NCI-H1105 treated with DMSO at 0.1 percent for 48 hours (cell line): ENCODE data around the gene CLPX.
A peak's percentile ranks its signal among the peaks of the same experiment; 100 is the strongest.
"Not testable (repeated sequence)": the region's sequence is repeated elsewhere in the genome, so short reads cannot be mapped to it uniquely, and the experiment has no call there.

Source experiments
- DNase-seq: peaks from one replicate; lab custom pipeline; 2025; lab: John Stamatoyannopoulos, UW

Gene CLPX

DNA sequence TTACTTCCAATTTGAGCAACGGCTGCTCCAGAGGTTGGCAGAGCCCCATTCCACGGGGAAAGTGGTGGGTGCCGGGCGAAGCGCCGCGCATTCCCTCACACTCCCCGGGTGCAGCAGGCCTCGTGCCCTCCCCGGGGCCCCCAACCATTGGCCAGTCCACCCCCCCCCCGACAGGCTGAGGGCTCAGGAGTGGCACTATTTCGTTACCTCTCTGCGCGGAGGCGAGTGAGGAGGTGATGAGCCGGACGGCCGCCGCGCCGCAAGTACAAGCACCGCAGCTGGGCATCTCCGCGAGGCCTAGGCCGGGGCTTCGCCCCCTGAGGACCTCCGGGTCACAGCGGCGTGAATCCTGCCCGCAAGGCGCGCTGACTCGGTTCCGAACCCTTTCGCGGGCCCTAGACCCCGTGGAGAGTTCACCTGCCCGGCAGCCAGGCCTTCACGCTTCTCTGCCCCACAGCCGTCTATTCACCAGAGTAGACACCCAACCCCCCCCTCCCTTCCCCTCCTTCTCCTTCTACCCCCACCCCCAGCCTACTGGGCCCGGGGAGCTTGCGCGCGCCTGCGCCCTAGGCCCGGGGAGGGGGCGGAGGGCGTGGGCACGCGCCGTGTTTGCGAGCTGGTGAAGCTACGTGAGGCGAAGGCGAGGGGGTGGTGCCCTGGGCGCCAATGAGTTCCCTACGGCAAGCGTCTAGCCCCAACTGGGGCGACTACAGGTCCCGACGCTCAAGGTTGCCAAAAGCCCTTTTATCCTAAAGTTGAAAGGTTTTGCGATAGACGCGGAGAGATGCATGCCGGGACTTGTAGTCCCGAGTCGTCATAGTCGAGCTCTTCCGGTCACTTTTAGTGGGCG, at the start of gene CLPX:
CLPX (minus strand) TSS at position 475 of the 850 bp plus-strand sequence; CDS start at position 286, 189 bp downstream.
- DNase-seq = peak; percentile 96

DNA sequence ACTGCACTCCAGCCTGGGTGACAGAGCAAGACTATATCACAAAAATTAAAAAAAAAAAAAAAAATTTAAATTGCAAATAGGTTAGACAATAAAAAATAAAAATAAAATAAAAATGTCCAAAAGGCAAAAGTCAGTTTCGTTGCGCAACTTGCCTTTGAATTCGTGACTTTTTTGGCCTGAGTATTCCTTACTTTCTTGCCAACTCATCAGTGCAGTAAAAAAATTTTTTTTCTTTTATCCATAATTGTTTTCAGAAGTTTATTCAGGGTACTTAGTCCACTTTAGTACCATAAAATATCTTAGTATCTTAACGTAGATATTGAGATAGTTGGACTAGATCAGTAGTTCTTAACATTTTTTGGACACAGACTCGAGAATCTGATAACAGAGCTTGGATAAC, 48.6 kb upstream of the CLPX start:
- DNase-seq = no peak

DNA sequence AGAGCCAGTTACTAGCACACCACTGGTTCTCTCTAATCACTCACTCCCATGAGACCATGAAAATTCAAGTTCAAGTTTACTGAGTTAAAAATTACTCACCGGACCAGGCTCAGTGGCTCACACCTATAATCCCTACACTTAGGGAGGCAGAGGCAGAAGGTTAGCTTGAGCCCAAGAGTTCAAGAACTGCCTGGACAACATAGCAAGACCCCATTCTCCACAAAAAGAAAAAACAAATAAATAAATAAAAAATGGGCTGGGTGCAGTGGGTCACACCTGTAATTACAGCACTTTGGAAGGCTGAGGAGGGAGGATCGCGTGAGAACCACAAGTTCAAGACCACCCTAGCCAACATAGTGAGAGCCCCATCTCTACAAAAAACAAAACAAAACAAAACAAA, 47.4 kb upstream of the CLPX start:
- DNase-seq = no peak

DNA sequence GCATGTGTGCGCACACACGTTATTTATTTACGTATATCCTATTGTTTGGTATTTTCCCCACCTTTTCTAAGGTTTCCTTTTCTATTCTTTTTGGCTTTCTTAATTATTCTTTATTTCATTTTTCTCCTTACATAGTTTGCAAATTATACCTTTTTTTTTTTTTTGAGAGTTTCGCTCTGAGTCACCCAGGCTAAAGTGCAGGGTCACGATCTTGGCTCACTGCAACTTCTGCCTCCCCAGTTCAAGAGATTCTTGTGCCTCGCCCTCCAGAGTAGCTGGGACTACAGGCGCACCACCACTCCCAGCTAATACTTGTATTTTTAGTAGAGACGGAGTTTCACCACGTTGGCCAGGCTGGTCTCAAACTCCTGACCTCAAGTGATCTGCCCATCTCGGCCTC, 46.2 kb upstream of the CLPX start:
- no peak for DNase-seq

DNA sequence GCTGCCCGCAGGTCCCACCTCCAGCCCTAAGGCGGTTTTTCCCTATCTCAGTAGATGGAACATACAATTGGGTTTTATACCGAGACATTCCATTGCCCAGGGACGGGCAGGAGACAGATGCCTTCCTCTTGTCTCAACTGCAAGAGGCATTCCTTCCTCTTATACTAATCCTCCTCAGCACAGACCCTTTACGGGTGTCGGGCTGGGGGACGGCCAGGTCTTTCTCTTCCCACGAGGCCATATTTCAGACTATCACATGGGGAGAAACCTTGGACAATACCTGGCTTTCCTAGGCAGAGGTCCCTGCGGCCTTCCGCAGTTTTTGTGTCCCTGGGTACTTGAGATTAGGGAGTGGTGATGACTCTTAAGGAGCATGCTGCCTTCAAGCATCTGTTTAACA, 41.8 kb upstream of the CLPX start:
- not testable (repeated sequence) for DNase-seq

DNA sequence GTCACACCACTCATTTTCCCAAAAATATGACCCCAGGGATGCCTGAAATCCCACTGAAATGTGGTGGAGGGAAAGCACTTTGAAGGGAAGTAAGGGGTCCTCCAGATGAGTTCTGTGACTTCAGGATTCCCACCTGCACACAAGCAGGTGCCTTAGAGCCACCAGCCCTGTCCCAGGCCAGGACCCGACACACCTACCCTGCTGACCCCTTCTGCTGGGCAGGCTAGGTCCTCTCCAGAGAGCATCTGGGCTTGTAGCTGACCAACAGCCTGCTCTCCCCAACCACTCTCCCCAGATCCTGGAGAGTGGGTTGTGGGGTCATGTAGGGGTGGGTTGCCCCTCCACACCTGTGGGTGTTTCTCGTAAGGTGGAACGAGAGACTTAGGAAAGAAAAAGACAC, 41.1 kb upstream of the CLPX start:
- no peak for DNase-seq

DNA sequence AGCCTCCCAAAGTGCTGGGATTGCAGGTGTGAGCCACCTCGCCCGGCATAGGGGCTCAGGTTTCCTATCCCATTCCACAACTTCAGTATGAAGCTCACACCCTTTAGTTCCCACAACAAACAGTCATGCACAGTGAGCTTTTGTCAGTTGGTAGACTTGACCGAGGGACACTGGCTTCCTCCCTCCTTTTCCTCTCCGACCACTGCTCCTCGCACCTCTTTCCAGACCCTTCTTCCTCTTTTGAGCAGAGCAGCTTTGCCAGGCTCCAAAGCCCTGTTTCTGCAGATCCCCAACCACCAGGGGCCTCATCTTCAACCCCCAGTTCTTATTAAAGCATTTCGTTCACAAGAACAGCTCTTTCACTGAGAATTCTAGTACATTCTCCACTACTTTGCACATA, 38.9 kb upstream of the CLPX start:
- DNase-seq = no peak

DNA sequence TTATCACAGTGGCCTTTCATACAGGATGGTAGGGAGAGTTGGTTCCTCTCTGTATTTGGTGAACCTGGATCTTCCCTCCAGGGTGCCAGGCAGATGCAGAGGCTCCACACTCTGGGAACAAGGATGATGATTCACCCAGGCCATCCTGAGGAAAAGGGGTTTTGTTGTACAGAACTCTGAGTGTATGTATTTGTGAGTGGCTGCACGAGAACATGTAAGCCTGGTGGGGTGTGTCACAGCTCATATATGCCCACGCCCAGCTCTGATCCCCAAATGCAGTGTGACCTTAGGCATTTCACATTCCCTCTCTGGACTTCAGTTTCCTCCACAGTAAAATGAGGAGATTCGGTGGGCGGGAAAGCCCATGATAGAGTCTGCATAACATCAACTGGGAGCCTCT, 37.7 kb upstream of the CLPX start:
- no peak for DNase-seq

DNA sequence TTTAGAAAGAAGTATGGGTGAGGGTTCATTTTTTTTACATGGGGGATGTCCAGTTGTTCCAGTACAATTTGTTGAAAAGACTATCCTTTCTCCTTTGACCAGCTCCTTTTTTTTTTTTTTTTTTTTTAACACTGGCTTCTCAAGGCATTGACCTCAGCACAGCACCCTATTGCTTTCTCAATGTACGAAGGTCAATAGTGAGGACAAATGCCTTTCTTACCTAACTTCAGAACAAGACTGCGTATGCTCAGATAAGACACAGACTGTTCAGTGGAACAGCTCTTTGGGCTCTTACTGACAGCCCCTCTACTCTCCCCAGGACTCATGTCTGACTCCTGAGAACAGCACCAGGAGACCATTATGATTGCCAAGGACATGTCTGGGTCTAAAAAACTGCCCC, 36.6 kb upstream of the CLPX start:
- no peak for DNase-seq

DNA sequence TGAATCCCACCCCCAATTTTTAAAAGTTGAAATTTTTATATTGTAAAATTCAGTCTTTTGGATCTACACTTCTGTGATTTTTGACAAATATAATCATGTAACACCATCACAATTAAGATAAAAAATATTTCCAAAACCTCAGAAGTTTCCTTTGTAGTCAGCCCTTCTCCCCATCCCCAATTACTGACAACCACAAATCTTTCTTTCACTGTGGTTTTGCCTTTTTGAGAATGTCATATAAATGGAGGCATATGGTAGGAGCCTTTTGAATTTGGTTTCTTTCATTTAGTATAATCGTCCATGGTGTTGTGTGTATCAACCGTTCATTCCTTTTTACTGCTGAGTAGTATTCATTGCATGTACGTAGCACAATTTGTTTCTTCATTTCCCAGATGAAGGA, 34.0 kb upstream of the CLPX start:
- DNase-seq = no peak

DNA sequence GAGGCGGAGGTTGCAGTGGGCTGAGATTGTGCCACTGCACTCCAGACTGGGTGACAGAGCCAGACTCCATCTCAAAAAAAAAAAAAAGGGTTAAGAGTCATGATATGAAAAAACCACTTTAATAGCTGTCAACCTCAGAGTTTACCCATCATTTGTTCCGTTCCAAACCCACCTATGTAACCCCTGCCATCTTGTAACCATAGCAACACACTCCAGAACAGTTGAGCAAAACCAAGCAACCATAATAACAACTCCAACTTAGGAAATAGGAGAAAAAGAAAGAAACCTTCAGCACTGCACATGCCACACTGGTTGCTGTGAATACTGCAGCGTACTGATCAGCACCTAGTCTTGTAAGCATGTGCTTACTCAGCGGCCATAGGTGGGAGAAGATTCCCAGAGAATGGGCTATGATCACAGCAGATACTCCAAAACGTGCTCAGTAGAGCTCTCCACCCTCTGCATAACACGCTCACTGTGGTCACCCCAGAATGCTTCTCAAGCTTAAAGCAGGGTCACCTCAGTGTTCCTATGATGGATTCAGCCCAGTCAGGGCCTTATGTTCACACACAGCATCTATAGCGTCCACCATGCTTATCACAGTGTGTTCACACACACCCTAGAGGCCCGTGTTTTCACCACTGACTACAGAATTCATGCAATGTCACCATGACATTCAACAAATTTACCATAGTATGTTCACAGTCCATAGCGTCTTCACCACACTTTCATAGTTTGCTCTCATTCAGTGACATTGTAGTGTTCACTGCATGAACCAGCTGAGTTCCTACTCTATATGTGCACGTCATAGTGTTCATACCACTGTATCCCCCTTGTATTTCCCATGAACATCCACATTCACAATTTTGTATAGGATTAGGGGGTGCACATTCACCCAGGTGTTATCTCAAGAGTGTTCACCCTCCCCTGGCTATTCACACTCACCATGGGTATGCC, 32.7 kb upstream of the CLPX start:
- no peak for DNase-seq

DNA sequence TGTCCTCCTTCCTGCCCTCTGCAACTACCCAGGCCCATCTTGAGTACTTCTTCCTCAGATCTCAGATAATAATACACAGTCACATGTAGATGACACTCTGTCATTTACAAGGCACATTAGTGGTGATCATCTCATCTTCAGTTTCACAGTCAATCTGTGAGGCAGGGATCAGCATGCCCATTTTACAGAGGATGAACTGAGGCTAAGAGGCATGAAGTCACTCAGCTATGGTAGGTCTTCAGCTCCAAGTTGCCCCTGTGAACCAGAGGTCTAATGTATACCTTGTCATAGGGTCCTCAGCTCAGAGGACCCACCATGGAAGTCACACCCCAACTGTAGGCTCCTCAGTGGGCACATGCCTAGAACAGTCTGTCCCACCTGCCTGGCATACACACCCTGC, 30.4 kb upstream of the CLPX start:
- DNase-seq = no peak

DNA sequence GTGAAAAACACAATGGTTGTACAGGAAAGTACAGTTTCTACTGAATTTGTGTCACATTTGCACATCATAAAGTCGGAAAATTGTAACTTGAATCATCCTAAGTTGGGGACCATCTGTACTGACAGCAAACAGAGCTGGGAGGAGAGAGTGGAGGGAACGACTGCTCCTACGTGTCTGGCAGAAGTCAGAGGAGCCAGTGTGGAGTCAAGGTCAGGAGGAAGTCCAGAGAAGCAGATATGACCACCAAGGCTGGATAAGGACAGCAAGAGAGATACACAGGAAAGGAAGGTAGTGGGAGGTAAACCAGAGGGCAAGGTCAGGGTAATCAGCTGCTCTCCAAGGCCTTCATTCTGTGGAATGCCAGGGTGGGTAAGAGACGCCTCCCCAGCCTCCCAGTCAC, 28.9 kb upstream of the CLPX start:
- no peak for DNase-seq

DNA sequence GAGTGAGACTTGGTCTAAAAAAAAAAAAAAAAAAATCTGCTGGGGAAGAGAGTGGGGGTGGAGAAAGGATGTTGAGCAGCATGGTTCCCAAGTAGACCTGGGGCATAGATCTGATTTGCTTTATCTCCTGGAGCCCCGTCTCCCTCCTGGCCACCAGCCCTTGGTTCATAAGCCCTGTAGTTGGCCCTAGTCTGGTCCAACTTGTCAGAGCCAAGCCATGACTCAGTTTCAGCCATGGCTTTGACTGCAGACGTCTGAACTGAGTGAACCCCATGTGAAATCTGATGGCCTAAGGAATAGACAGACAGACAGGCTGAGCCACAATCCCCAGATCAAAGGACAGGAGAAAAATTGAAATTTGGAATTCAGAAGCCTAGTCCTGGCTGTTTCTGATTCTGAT, 28.1 kb upstream of the CLPX start:
- no peak for DNase-seq

DNA sequence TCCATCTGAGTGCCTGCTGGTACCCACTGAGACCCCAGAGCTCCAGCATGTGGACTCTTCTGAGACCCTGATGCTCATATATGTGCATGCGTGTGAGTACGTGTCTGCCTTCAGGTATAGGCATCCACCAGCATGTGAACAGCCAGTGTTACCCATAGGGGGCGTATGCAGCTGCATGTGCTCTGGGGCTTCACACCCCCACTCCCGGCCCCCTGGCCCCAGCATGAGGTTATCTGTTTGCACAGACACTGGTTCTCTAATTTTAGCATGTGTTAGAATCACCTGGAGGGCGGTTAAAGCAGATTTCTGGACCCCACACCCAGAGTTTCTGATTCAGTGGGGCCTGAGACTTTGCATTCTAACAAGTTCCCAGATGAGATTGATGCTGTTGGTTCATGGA, 27.0 kb upstream of the CLPX start:
- DNase-seq = no peak

DNA sequence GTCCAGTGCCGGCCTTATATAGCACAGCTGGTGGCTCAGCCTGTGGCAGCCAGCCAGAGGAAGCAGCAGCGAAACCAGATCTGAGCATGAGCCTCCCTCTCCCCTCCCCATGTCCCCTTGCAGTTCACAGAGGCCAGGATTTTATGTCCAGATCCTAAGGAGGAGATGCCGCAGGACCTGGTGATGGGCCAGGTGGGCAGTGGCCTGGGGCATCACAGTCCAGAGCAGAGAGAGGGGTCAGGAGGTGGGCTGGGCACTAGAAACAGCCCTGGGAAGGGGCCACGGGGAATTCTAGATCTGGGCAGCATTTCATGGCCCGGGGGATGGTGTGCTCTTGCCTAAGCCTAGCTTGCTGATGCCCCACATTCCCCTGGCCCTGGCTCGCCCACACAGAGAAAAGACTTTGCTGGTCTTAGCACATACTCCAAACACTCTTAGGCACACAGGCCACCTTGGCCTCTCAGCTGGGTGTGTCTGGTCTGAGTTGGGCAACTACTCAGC, 26.4 kb upstream of the CLPX start:
- DNase-seq = no peak

DNA sequence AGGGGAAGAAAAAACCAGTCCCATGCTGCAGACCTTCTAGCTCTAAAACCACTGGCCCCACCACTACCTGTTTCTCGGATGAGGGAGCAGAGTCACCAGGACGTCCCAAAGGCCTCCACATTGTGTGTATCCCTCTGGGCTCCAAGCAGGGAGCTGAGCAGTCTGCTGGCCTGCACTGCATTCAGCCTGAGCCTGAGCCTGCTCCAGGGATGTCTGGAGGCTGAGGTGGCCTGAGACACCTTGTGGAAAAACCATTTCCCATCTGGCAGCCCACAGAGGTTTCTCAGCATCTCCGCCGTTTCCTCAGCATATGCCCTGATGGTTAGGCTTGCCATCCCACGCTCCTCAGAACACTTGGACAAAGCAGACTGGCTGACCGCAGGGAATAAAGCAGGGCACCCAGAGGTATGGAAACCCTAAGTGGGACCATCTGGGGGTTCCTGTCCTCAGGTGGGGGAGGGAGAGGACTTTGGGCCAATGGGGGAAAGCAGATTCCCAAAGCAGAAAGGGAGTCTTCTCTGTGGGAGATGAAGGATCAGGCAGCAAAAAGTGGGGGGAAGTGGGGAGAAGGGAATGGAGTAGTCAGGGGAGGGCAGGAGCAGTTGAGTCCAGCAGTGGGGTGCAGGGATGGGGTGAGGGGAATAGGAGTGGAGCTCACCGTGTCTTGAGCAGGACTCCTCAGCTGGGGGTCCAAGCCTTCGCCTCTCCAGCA, 25.8 kb upstream of the CLPX start, which contains the start of gene CILP:
CILP (minus strand) TSS at position 704 of the 712 bp plus-strand sequence. CDS start 1,718 bp downstream, outside the sequence.
- no peak for DNase-seq

DNA sequence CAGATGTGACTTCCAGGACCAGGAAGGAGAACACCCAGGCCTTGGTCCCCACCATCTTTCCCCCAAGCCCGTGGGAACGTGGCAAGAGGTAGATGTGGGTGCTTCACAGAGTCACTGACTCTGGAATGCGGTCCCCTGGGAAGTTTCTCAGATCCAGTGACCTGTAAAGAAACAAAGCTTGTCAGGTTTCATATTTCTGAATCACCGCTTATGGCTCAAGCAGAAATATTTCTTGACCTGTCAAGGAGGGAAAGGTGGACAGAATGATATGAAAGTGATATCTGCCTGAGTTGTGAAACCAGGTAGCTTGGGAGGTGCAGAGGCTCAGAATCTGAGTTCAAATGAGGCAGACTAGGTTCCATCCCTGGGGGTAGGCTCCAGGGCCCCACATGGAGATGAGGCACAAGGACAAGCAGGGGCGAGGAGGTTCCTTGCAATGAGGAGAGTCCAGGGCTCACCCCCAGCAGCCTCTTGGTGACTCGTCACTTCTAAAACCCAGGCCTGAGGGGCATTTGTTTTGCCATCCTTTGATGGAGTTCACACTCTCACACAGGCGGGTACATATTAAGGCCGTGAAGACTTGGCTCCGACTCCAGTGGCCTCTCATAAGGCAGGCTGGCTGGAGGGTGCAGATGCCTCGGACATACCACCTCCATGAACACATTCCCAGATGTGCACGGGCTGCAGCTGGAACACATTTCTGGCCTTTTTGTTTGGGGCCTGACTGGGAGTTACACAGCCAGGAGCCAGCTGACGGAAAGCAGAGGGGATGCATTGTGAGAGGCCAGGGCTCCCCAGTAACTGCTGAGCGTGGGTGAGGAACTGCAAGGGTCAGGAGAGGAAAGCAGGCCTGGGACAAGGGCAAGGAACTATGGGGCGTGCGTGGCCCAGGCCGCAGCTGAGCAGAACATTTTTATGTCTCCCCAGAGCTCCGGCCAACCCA, 24.8 kb upstream of the CLPX start:
- DNase-seq = no peak

DNA sequence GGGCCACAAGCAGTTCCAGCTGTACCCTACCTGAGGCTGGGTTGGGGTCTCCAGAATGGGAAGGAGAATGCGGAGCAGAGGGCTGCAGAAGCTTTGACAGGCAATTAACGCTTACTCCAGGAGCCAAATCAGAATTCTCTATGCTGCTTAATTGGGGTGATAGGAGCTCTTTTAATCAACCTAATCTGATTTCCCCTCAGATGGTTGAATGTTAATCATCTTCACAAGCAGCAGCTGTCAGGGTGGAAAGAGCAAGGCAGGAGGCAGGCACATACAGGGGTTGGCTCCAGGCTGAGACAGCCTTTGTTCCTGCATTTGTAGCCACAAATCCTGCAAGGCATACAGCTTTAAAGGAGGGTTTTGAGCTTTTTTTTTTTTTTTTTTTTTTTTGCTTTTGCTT, 23.5 kb upstream of the CLPX start:
- DNase-seq = no peak

DNA sequence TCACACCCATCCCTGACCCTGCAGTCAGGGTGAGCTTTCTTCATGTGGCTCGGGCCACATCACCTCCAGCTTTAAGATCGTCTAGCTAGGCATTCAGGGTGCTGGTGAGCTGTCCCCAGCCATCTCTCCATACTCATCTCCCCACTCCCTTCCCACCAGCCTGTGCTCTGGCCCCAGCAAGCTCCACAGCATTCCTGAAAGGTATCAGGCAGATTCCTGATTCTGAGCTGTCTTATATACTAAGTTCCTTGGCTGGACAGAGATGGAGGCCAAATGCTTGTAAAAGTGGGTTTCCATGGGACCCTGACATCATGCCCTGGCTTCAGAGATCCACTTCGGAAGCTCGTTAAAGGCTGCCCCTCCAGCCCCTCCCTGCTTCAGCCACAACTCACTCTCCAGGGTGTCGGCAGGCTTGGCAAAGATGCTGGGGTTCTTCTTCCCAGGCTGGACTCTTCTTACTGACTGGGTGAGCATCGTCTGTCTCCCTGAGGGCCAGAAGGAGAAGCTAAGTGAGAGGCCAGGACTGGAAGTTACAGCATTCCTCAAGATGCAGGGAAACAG, 22.2 kb upstream of the CLPX start:
- DNase-seq = no peak

DNA sequence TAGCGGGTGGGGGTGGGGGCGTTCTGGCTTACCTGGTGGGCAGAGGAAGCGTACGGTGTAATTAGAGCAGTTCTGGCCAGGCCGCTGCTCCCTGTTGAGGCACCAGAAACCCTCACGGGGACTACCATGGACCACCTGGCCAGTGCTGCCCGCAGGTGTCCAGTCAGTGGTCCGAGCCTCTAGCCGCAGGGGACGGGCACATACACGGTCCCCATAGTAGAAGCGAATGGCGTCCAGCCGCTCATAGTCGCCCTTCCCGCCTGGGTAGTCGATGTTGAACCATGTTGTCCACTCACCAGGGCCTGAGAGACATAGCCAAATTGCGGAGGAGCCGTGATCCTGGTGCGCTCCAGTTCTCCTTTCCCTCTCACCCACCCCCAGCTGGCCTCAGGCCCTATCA, 21.6 kb upstream of the CLPX start:
- DNase-seq = no peak
